NCI-H345 treated with DMSO at 0.1 percent for 48 hours (cell line): ENCODE results near the gene U2SURP.
"Not testable (repeated sequence)": the region's sequence is repeated elsewhere in the genome, so short reads cannot be mapped to it uniquely, and the experiment has no call there.

Experiments used
- DNase-seq: peaks from one replicate; lab custom pipeline; 2025; ENCODE audit not compliant: unreplicated experiment; lab: John Stamatoyannopoulos, UW

Gene U2SURP

GRCh38 chr3:143070977-143071551 lies 69.7 kb downstream of the U2SURP start:
- DNase-seq, result no peak

GRCh38 chr3:143071776-143072175 lies 70.4 kb downstream of the U2SURP start:
- no peak for DNase-seq

- DNase-seq, result not testable (repeated sequence)
Observed at GRCh38 chr3:143072298-143073020, 71.1 kb downstream of the U2SURP start.

- not testable (repeated sequence) for DNase-seq
Observed at GRCh38 chr3:143073541-143073940, 72.2 kb downstream of the U2SURP start.

GRCh38 chr3:143073983-143074382 lies 72.6 kb downstream of the U2SURP start:
- DNase-seq, result not testable (repeated sequence)

DNA sequence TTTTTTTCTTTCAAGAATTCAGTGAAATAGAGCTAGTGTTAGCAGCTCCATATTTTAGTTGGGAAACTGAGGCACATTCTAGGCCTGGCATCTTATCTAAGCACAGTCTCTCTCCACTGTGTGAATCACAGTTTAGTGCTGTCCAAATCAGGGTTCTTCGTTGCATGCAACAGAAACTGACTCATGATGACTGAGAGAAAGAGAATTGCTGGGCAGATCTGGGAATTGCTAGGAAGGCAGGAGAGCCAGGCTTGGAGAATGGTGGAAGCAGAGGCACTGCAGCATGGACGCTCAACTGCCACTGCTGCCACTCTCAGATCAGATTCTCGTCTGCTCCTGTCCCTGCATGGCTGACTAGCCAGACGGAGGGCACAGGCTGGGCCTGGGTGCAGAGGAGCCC lies 77.5 kb downstream of the U2SURP start:
- no peak for DNase-seq

DNA sequence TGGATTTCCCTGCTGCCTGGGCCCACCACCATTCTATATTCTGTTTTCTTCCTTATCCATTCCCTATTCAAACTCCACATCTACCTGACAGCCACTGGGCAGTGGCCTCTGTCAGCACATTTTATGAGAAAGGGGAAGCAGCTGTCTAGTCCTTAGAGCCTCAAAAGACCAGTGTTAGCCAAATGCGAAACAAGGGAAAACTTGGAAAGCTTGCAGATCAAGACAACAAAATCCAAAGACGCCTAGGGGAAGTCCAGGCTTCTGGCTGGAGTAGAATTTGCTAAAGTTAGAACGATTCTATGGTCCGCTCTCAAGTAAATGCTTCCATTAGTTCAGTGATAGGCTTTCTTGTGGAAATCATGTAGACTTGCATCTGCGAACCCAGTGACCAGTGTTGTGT lies 78.8 kb downstream of the U2SURP start:
- no peak for DNase-seq

DNA sequence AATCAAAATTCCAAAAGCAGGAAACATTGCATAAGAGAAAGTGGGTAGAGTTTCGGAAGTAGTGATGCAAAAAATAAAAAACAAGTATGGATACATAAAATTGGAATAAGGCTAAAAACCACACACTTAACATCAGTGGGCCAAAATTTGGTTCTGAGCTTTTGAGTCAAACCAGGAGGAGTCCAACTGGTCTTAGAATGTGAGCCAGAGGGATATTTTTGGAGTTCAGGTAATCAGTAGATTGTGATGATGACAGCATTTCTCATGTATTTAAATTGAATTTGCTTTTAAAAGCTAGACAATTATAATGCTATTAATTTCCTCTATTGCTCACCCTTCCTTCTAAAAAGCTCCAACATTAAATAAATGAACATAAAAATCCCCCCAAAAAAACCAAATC lies 80.0 kb downstream of the U2SURP start:
- DNase-seq, result no peak

DNA sequence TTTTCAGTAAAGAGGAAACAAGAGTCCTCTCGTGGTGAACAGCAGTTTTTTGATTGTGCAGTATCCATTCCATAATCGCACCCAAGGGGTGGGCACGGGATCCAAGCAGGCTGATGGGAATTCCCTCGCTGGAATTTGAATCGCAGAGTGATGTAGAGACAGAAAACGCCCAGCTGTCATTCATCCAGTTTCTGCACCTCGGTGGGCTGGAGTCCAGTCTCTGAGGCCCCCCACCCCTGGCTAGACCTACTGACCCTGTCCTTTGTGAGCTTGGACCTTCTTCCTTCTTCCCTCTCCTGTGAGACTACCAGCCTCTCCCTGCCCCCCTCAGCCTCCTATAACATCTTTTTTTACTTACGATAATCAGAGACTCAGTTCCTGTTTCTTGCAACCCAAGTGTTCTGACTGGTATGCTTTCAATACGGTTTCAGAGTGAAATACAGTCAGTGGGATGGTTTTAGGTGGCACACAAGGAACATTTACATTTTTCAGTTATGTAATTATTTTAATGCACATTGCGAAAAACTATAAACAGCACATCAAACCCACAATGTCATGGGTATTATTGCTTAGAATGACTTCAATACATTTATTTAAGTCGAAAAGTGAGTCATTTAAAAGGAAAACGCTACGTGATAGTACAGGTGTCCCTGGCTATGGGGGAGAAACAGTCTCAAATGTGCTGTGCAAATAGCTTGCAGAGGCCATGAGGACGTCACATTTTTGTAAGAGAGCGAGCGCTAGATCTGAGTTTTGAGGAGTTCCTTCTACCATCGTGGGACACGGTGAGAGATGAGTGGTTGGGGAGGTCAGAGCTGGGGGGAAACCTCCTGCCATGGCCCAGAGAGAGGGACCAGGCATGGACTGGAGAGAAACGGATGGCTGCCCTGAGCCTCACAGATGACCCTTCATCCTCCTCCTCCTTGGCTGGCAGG lies 80.7 kb downstream of the U2SURP start:
- DNase-seq, result no peak

DNA sequence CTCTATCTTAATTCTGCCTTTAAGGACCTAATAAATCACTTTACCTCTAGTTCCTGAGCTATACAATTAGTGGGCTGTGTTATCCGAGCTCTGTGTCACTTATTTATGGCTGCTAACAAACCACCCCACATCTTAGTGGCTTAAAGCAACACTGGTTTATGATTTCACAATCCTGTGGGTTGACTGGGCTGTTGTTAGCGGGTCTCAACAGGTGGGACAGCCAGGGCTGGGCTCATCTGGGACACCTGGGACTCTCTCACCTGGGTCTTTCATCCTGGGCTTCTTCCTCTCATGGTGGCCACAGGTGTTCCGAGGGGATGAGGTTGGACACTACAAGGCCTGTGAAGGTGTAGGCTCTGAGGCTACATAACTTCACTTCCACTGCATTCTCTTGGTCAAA lies 82.4 kb downstream of the U2SURP start:
- DNase-seq, result no peak

DNA sequence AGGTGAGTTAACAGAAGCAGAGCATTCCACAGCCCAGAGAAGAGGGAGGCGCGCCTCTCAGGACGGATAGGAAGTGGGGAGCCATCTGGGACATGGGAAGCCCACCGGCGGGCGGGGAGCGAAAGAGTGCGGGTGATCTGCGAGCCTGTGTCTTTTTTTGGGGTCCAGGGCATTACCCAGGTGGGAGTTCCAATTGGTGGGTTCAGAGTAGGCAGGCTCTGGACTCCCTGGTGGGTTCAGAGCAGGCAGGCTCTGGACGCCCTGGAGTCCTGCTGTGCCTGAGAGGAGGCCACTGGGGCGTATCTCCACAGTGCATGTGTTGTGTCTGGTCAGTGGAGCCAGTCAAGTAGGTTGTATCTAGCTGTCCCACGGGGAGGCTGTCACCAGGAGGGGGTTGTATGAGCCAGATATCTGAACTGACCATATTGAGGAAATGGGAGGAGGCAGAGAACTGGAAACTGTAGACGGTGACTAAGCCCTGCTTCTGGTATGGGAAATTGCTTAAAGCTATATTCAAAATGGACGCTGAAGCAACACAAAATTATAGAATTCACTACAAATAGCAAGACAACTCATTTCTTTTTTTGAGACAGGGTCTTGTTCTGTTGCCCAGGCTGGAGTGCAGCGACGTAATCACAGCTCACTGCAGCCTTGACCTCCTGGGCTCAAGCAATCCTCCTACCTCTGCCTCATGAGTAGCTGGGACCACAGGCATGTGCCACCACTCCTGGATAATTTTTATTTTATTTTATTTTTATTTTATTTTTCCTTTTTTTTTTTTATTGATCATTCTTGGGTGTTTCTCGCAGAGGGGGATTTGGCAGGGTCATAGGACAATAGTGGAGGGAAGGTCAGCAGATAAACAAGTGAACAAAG lies 83.7 kb downstream of the U2SURP start:
- no peak for DNase-seq

DNA sequence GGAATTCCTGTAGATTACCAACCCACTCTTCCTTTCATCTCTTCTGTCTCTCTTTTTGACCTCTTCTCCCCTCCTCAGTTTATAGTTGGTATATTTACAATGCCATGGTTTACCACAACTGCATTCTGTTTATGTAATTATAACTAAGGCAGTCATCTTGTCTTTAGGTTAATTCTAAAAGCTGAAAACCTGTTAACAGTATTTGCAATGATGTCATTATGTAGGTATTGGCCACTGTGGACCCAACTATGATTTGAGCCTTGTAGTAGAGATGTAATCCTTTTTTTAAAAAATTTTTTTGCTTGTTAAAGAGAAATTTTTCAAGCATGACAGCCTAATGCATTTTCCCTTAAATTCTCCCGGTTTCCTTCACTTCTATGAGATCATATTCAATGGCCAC lies 87.5 kb downstream of the U2SURP start:
- no peak for DNase-seq

- DNase-seq, result no peak
Observed at GRCh38 chr3:143089965-143090364, 88.6 kb downstream of the U2SURP start.

GRCh38 chr3:143090486-143090885 lies 89.1 kb downstream of the U2SURP start:
- DNase-seq, result no peak

GRCh38 chr3:143090976-143091837 lies 89.8 kb downstream of the U2SURP start:
- DNase-seq, result no peak

DNA sequence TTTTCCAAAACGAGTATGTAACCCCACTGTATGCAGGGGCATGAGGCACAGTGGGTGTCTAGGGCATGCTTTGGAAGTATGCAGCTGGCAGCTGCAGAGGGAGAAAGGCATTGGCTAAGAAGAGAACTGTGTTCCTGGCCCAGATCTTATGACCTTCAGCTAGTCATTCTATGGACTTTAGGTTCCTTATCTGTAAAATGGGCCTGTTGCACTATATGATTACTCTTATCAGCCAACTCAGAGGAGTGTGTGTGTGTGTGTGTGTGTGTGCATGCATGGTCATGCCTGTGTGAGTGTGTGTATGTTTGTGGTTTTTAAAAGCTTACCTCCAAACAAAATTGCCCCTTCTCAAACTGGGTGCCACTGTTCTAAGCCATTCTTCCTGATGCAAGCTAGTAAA lies 90.8 kb downstream of the U2SURP start:
- DNase-seq, result no peak

- no peak for DNase-seq
Observed at GRCh38 chr3:143095813-143096212, 94.4 kb downstream of the U2SURP start.

GRCh38 chr3:143098032-143098764 lies 96.8 kb downstream of the U2SURP start:
- peak; percentile 24 for DNase-seq

- no peak for DNase-seq
Observed at GRCh38 chr3:143099210-143099609, 97.8 kb downstream of the U2SURP start.
